ENCODE data around the gene ARPC1A.

ARPC1A gene

DNA sequence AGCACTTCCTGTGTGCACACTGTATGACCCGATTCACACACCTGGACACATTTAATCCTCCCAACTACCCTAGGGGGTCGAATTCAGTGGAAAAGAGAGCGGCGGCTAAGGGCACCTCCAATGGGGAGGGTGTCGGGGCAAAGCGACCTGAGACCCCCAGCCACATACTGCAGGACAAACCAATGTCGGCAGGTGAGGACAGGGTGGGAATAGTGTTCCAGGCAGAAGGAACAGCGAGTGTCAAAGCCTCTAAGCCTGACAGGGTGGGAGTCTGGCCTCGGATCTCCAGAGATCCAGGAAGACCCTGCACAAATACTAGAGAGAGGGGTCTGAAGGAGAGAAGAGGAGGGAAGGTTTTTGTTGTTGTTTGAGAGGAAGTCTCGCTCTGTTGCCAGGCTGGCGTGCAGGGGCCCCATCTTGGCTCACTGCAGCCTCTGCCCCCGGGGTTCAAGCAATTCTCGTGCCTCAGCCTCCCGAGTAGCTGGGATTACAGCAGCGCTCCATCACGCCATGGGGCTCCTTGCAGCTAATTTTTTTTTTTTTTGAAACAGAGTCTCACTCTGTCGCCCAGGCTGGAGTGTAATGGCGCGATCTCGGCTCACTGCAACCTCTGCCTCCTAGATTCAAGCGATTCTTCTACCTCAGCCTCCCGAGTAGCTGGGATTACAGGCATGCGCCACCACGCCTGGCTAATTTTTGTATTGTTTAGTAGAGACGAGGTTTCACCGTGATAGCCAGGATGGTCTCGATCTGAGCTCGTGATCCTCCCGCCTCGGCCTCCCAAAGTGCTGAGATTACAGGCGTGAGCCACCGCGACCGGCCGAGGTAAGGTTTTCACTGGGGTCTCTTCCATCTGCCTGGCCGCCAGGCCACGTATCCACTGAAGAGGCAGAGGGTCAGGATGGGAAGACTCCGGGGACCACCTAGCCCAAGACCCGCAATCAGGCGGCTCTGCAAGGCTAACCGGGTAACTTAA, 47.7 kb downstream of the ARPC1A start:
- Histone ChIP-seq H4K20me1 (ENCODE audit: control insufficient read depth, insufficient read depth, low read depth, low read length) (0 out of 2 replicates have a peak, but pooled peaks cover 8% of the 10 kb centered on the region), H3F3A (ENCODE audit: control insufficient read depth, insufficient read depth) (peaks cover 25% of the 10 kb centered on the region), H3K9me3 (ENCODE audit: control insufficient read depth, insufficient read depth, low read length) (no peaks in the 10 kb centered on the region), H3K79me2 (ENCODE audit: control insufficient read depth, low read length) (peaks cover 37% of the 10 kb centered on the region), H3K36me3 (ENCODE audit: control insufficient read depth, low read length) (peaks cover 25% of the 10 kb centered on the region), H3K4me2 (ENCODE audit: low read length) (peak overlapping the region; percentile 93), H3K27ac (ENCODE audit: low read depth, low read length) (no peak overlapping the region), H3K27me3 (ENCODE audit: control insufficient read depth, low read length) (no peaks in the 10 kb centered on the region), H3K4me3 (ENCODE audit: low read length) (peak overlapping the region; percentile 82), H3K9me2 (replicated peaks; ENCODE audit: control insufficient read depth, low read length) (no peaks in the 10 kb centered on the region), H3K4me1 (ENCODE audit: control insufficient read depth, low read length) (peaks cover 37% of the 10 kb centered on the region)
- TF ChIP-seq EZH2phosphoT487 (IDR thresholded peaks at IDR 0.05; ENCODE audit: borderline replicate concordance, low read length), result no peak

DNA sequence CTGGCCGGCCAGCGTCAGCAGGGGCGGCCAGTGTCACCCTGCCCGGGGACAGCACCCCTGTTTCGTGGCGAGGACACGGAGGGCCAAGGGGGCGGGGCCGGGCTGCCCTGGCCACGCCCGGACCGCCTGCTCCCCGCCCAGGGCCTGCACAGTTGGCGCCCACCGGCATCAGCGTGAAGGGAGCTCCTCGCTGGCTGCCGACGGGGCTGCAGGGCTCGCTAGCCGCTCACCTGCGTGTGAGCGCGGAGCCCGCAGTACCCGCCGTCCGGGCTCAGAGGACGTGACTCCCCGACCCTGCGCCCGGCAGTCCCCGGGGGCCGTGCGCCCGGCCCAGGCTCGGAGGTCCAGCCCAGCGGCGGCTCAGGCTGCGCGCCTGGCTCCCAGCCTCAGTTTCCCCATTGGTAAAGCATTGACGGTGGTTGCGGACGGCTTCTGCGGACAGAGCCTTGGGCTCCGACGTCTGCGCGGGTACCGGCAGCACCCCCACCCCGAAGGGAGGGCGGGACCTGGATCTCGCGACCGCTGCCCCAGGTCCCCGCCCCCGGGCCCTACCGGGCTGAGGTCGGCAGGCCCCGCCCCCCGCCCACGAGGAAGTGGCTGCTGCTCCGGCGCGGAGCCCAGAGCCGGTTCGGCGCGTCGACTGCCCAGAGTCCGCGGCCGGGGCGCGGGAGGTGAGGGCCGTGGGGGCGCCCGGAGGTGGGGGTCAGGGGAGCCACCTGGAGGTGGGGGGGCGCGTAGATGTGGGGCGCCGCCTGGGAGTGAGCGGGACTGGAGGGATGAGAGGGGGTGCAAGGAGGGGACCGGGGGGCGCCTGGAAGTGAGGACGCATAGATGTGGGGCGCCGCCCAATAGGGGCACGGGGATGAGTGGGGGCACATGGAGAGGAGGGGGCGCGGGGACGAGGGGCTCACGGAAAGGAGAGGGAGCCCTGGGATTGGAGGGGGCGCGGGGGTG, 48.7 kb downstream of the ARPC1A start, which contains the start of gene ARPC1B:
Gene ARPC1B, plus strand, starts transcription at position 620 of the 954 bp plus-strand sequence. CDS start 10,985 bp downstream, outside the sequence.
- peaks cover 25% of the 10 kb centered on the region for H3K36me3 ChIP-seq (ENCODE audit: control insufficient read depth, low read length)
- H3K79me2 ChIP-seq (ENCODE audit: control insufficient read depth, low read length), result peaks cover 37% of the 10 kb centered on the region
- H3K27ac ChIP-seq (ENCODE audit: low read depth, low read length), result peak within 1 kb of the TSS; percentile 68
- no peaks in the 10 kb centered on the region for H3K27me3 ChIP-seq (ENCODE audit: control insufficient read depth, low read length)
- H3K9me3 ChIP-seq (ENCODE audit: control insufficient read depth, insufficient read depth, low read length), result no peaks in the 10 kb centered on the region
- H3K4me3 ChIP-seq (ENCODE audit: low read length), result peak within 1 kb of the TSS; percentile 82
- peak within 1 kb of the TSS; percentile 93 for H3K4me2 ChIP-seq (ENCODE audit: low read length)
- H4K20me1 ChIP-seq (ENCODE audit: control insufficient read depth, insufficient read depth, low read depth, low read length), result 0 out of 2 replicates have a peak, but pooled peaks cover 5% of the 10 kb centered on the region
- H3F3A ChIP-seq (ENCODE audit: control insufficient read depth, insufficient read depth), result peaks cover 34% of the 10 kb centered on the region
- H3K9me2 ChIP-seq (replicated peaks; ENCODE audit: control insufficient read depth, low read length), result no peaks in the 10 kb centered on the region
- no peak for TF ChIP-seq EZH2phosphoT487 (IDR thresholded peaks at IDR 0.05; ENCODE audit: borderline replicate concordance, low read length)
- TF ChIP-seq, protein P1, sequence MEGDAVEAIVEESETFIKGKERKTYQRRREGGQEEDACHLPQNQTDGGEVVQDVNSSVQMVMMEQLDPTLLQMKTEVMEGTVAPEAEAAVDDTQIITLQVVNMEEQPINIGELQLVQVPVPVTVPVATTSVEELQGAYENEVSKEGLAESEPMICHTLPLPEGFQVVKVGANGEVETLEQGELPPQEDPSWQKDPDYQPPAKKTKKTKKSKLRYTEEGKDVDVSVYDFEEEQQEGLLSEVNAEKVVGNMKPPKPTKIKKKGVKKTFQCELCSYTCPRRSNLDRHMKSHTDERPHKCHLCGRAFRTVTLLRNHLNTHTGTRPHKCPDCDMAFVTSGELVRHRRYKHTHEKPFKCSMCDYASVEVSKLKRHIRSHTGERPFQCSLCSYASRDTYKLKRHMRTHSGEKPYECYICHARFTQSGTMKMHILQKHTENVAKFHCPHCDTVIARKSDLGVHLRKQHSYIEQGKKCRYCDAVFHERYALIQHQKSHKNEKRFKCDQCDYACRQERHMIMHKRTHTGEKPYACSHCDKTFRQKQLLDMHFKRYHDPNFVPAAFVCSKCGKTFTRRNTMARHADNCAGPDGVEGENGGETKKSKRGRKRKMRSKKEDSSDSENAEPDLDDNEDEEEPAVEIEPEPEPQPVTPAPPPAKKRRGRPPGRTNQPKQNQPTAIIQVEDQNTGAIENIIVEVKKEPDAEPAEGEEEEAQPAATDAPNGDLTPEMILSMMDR (IDR thresholded peaks at IDR 0.05; ENCODE audit: low read depth, low read length, poor library complexity, severe bottlenecking), result no peak
- H3K4me1 ChIP-seq (ENCODE audit: control insufficient read depth, low read length), result peaks cover 47% of the 10 kb centered on the region

DNA sequence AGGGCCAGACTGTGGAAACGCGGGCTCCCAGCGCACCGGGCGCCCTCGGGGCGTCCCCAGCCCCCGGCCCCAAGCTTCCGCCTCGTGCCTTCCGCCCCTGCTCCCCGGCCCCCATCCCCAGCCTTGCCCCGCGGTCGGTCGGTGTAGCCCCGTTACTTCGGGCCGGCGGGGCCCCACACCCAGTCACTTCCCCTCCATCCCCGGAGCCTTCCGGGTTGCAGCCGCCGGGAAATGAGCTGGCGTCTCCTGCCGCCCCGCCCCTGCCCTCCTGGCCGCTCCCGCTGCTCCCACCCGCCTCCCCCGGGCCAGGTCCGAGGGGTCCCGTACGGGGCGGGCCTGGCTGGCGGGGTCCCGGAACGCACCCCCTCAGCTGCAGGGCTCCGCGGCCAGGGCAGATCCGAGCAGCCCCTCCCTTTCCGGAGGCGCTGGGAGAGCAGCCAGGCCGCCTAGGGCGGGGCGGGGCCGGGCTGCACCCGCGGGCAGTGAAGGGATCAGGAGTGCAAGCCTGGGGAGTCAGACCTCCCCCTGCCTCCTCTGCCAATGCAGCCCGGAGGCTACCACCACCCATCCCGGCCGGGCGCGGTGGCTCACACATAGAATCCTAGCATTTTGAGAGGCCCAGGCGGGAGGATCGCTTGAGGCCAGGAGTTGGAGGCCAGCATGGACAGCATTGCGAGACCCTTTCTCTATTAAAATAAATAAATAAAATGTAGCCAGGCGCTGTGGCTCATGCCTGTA, 49.5 kb downstream of the ARPC1A start:
- peak overlapping the region; percentile 82 for H3K4me3 ChIP-seq (ENCODE audit: low read length)
- H3K79me2 ChIP-seq (ENCODE audit: control insufficient read depth, low read length), result peaks cover 44% of the 10 kb centered on the region
- H3K4me2 ChIP-seq (ENCODE audit: low read length), result peak overlapping the region; percentile 93
- TF ChIP-seq, protein P1 (IDR thresholded peaks at IDR 0.05; ENCODE audit: low read depth, low read length, poor library complexity, severe bottlenecking), result no peak
- TF ChIP-seq EZH2phosphoT487 (IDR thresholded peaks at IDR 0.05; ENCODE audit: borderline replicate concordance, low read length), result no peak
- H3K9me2 ChIP-seq (replicated peaks; ENCODE audit: control insufficient read depth, low read length), result no peaks in the 10 kb centered on the region
- H3K4me1 ChIP-seq (ENCODE audit: control insufficient read depth, low read length), result peaks cover 56% of the 10 kb centered on the region
- H3K36me3 ChIP-seq (ENCODE audit: control insufficient read depth, low read length), result peaks cover 27% of the 10 kb centered on the region
- peaks cover 41% of the 10 kb centered on the region for H3F3A ChIP-seq (ENCODE audit: control insufficient read depth, insufficient read depth)
- 0 out of 2 replicates have a peak, but pooled peaks cover 5% of the 10 kb centered on the region for H4K20me1 ChIP-seq (ENCODE audit: control insufficient read depth, insufficient read depth, low read depth, low read length)
- no peaks in the 10 kb centered on the region for H3K27me3 ChIP-seq (ENCODE audit: control insufficient read depth, low read length)
- H3K9me3 ChIP-seq (ENCODE audit: control insufficient read depth, insufficient read depth, low read length), result no peaks in the 10 kb centered on the region
- peak overlapping the region; percentile 68 for H3K27ac ChIP-seq (ENCODE audit: low read depth, low read length)

Data from DOHH2 (cell line).